ENCODE measurements around the gene OTOG.

OTOG gene

GRCh38 chr11:17595526-17596309, 48.7 kb downstream of the OTOG start:
- in situ Hi-C loops (cut with MboI; ENCODE audit: low pct_unique_long_range_greater_than_20kb, low sequenced_read_pairs, unreplicated experiment), result loop anchor here (25.0 kb wide), 1 partner anchor 392 kb away; no protein-coding TSS in a partner anchor

GRCh38 chr11:17596310-17596669, 49.2 kb downstream of the OTOG start:
- no peak for DNase-seq (ENCODE audit: low spot score)
- TF ChIP-seq CTCF (IDR thresholded peaks at IDR 0.05; ENCODE audit: extremely low read depth, insufficient read depth, missing control alignments), result no peak
- in situ Hi-C loops (cut with MboI; ENCODE audit: low pct_unique_long_range_greater_than_20kb, low sequenced_read_pairs, unreplicated experiment), result loop anchor here (25.0 kb wide), 1 partner anchor 391 kb away; no protein-coding TSS in a partner anchor

More at GRCh38 chr11:17595526-17596309, 48.7 kb downstream of the OTOG start:
- DNase-seq (ENCODE audit: low spot score), result no peak
- no peak for TF ChIP-seq CTCF (IDR thresholded peaks at IDR 0.05; ENCODE audit: extremely low read depth, insufficient read depth, missing control alignments)

- no peak for TF ChIP-seq CTCF (IDR thresholded peaks at IDR 0.05; ENCODE audit: extremely low read depth, insufficient read depth, missing control alignments)
- no peak for DNase-seq (ENCODE audit: low spot score)
Measured at GRCh38 chr11:17596711-17597110, 49.7 kb downstream of the OTOG start.

GRCh38 chr11:17597770-17598169, 50.7 kb downstream of the OTOG start:
- no peak for DNase-seq (ENCODE audit: low spot score)
- in situ Hi-C loops (cut with MboI; ENCODE audit: low pct_unique_long_range_greater_than_20kb, low sequenced_read_pairs, unreplicated experiment), result loop anchor here (25.0 kb wide), 1 partner anchor 390 kb away; no protein-coding TSS in a partner anchor
- no peak for TF ChIP-seq CTCF (IDR thresholded peaks at IDR 0.05; ENCODE audit: extremely low read depth, insufficient read depth, missing control alignments)

More at GRCh38 chr11:17596711-17597110, 49.7 kb downstream of the OTOG start:
- in situ Hi-C loops (cut with MboI; ENCODE audit: low pct_unique_long_range_greater_than_20kb, low sequenced_read_pairs, unreplicated experiment), result loop anchor here (25.0 kb wide), 1 partner anchor 391 kb away; no protein-coding TSS in a partner anchor

- peak; percentile 99 for TF ChIP-seq CTCF (IDR thresholded peaks at IDR 0.05; ENCODE audit: extremely low read depth, insufficient read depth, missing control alignments)
- in situ Hi-C loops (cut with MboI; ENCODE audit: low pct_unique_long_range_greater_than_20kb, low sequenced_read_pairs, unreplicated experiment), result loop anchor here (25.0 kb wide), 1 partner anchor 388 kb away; no protein-coding TSS in a partner anchor
- peak; percentile 79 for DNase-seq (ENCODE audit: low spot score)
Measured at GRCh38 chr11:17598700-17599459, 51.8 kb downstream of the OTOG start.

- in situ Hi-C loops (cut with MboI; ENCODE audit: low pct_unique_long_range_greater_than_20kb, low sequenced_read_pairs, unreplicated experiment), result loop anchor here (25.0 kb wide), 1 partner anchor 388 kb away; no protein-coding TSS in a partner anchor
Measured at GRCh38 chr11:17599460-17599925, 52.4 kb downstream of the OTOG start.

More at GRCh38 chr11:17599460-17599925, 52.4 kb downstream of the OTOG start:
- TF ChIP-seq CTCF (IDR thresholded peaks at IDR 0.05; ENCODE audit: extremely low read depth, insufficient read depth, missing control alignments), result no peak
- DNase-seq (ENCODE audit: low spot score), result no peak
